NCI-H82 treated with DMSO at 0.1 percent for 48 hours (cell line): ENCODE results near the gene PURA.

Experiments
- DNase-seq: peaks from one replicate; lab custom pipeline; 2025; ENCODE audit not compliant: unreplicated experiment; lab: John Stamatoyannopoulos, UW

PURA gene

DNA sequence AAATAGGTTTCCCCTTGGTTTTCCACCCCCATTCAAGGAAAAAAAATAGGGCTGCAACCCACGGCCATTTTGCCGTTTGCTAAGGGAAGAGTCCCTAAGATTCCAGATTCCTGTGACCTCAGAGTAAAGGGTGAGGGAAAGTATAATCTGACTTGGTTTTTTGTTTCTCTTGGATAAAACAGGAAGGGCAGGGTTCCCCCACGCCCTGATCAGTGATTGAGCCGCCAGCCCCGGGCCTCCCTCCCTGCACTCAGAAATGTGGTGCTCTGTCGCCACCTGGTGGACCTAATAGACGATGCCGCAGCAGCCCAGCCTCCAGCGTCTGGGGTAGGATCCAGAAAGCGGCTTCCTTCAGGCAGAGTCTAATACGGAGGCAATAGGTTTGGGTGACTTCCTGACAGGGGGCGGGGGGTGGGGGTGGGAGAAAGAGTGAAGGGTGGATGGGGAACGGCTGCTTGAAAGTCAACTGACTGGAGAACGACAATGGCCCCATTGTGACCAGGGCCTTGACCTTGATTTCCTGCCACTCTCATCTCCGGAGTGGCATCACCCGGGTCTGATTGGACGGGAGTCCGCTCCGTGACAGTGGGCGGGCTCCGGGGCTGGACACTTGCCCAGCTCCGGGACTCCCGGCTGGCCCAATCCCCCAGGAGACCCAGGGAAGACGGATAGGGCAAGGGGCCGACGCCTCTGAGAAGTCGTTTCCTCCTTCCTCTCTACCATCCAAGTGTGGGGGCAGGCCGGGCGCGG lies 43.3 kb downstream of the PURA start:
- peak; percentile 26 for DNase-seq

- no peak for DNase-seq
These were observed 45.4 kb downstream of the PURA start for GRCh38 chr5:140159014-140159927.

- DNase-seq = no peak
These were observed 48.4 kb downstream of the PURA start for GRCh38 chr5:140162275-140162674.

GRCh38 chr5:140162781-140163180 lies 48.9 kb downstream of the PURA start:
- DNase-seq = no peak

- no peak for DNase-seq
These were observed 51.4 kb downstream of the PURA start for GRCh38 chr5:140165101-140165922.

- no peak for DNase-seq
These were observed 52.0 kb downstream of the PURA start for GRCh38 chr5:140165923-140166270.

DNA sequence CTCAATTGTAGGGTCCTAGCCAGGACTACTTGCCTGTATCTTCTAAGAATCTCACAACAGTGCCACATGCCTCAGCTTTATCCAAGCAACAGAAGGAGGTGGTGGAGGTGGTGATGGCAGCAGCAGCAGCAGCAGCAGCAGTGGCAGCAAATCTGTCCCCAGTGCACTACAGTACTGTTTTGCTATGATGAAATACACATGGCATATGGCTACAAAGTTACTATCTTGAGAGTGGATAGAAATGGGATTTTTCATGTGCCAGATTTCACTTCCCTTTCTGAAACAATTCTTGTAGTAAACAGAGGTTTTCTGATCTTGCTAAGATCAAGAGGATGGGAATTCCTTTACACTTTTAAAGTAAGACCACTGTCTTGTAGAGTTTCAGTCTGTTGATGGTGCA lies 53.0 kb downstream of the PURA start:
- no peak for DNase-seq

- no peak for DNase-seq
These were observed 54.5 kb downstream of the PURA start for GRCh38 chr5:140168371-140168770.

DNA sequence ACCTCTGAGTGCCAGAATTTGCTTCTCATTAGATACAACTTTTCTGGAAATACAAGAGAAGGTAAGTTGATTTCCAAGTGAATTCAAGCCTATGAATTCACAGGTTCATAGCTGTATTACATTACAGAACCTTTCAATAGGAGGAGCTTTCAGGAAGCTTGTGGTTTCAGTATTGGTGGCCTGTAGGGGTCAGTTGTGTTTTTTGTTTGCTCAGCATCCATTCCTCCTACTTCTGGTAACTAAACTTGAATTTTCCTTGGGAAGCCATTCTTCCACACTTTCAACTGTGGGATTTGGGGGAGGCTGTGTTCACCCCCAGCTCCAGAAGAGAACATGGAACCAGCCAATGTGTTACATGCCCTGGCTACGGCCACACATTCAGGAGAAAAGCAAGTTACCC lies 55.5 kb downstream of the PURA start:
- no peak for DNase-seq

DNA sequence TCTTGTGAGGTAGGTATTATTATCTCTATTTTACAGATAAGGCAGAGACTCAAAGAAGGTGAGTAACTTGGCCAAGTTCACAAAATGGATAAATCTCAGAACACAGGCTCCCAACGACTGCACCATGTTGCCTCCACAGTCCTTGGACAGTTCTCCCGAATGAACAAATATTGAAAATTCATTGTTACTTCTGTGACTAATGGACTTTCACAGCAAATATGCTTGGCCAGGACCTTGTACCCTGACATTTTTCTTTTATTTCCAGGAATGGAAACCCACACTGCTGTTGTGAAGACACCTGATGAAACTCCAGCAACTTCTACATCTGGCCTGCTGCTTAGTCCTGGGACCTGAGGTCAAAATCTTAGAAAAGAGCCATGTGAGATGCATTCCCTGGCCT lies 58.6 kb downstream of the PURA start:
- DNase-seq = no peak

DNA sequence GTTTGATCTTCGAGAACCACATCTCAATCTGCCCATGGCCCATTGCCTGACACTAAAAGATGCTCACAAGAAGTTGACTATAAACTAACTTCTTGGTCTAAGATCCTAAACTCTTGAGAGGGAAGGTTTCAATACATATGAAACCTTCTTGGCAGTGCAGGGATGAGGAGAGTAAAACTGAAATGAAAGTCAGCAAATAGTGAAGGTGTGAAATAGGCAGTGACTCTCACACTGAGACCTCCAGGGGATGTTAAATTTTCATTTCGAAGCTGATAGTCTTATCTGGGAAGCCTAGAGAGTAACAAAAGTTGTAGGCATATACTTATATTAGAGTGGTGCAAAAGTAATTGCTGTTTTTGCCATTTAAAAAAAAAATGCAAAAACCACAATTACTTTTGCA lies 60.1 kb downstream of the PURA start:
- no peak for DNase-seq

DNA sequence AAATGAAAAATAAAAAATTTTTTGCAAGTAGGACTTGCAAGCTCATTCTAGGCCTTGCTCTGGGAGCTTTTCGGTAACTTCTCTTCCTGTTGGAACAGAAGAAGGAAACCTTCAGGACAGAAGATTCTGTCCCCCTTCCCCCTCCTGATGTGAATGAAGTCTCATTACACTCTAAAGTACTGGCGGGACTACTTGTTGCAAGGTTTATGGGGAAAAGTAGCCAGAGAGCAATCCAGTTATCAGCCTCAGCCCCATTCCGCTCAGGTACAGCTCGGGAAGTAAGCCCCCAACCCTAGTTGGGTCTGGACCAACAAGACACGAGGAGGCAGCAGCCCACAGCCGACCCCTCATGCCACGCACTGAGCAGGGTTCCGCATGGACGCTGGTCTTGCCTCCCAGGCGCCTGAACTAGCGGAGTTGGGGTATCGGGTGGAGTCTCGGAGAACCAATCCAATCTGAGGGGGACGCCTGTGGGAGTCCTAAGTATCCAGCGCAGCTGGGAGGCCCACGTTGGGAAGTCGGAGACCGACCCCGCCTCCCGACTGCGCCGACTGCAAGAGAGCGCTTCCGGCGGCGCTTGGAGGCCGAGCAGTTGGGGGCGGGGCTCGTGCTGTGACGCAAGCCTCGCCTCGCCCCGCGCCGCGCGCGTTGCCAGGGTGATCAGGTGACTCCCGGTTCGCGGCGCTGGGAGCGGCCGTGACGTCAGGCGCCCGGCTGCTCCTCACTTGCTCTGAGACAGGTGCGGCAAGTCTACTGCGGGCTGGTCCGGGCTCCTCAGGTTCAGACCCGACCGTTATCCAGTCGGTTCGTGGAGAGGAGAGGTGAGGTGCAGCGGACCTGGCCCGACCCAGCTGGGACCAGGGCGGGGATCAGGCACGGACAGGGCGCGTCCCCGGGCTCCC lies 60.8 kb downstream of the PURA start, which contains the start of gene CYSTM1:
Gene CYSTM1, plus strand, starts transcription at position 724 of the 902 bp plus-strand sequence. CDS start 19,278 bp downstream, outside the sequence.
- DNase-seq = peak; percentile 76
